ENCODE data around the gene EPB41L2. TPM values are rescaled to one million over a fixed set of nuclear protein-coding genes. Genes with fewer than 3 reads are reported as not detected.

Gene EPB41L2
- total RNA-seq, 1 donor from 2014 or later, result 124 TPM

GRCh38 chr6:131048933-131049515 is 14.0 kb downstream of the EPB41L2 start:
- H3K27me3 ChIP-seq (ENCODE audit: low read depth), result no peaks in the 10 kb centered on the region
- H3K27ac ChIP-seq, result no peak overlapping the region
- no peak for TF ChIP-seq CTCF (IDR thresholded peaks at IDR 0.05)
- no peaks in the 10 kb centered on the region for H3K4me1 ChIP-seq
- peaks cover 10% of the 10 kb centered on the region for H3K9me3 ChIP-seq
- DNase-seq (no peak), ATAC-seq (no peak)
- intact Hi-C loops (cut with DNase I), result no loop called here
- H3K4me3 ChIP-seq, result no peak overlapping the region
- no peaks in the 10 kb centered on the region for H3K36me3 ChIP-seq

GRCh38 chr6:131048459-131048858 is 14.6 kb downstream of the EPB41L2 start:
- Histone ChIP-seq H3K4me1 (no peaks in the 10 kb centered on the region), H3K27me3 (ENCODE audit: low read depth) (no peaks in the 10 kb centered on the region), H3K4me3 (no peak overlapping the region), H3K36me3 (no peaks in the 10 kb centered on the region), H3K27ac (no peak overlapping the region), H3K9me3 (peaks cover 4% of the 10 kb centered on the region)
- no peak for TF ChIP-seq CTCF (IDR thresholded peaks at IDR 0.05)
- intact Hi-C loops (cut with DNase I), result no loop called here
- no peak for ATAC-seq
- no peak for DNase-seq

GRCh38 chr6:131045139-131045538 is 17.9 kb downstream of the EPB41L2 start:
- Histone ChIP-seq H3K4me3 (no peak overlapping the region), H3K4me1 (no peaks in the 10 kb centered on the region), H3K27ac (no peak overlapping the region), H3K9me3 (no peaks in the 10 kb centered on the region), H3K27me3 (ENCODE audit: low read depth) (no peaks in the 10 kb centered on the region), H3K36me3 (no peaks in the 10 kb centered on the region)
- intact Hi-C loops (cut with DNase I), result no loop called here
- ATAC-seq, result no peak
- TF ChIP-seq CTCF (IDR thresholded peaks at IDR 0.05), result no peak
- no peak for DNase-seq

GRCh38 chr6:131043902-131044447 is 19.1 kb downstream of the EPB41L2 start:
- Histone ChIP-seq H3K36me3 (no peaks in the 10 kb centered on the region), H3K4me1 (peaks cover 3% of the 10 kb centered on the region), H3K27ac (no peak overlapping the region), H3K9me3 (no peaks in the 10 kb centered on the region), H3K27me3 (ENCODE audit: low read depth) (no peaks in the 10 kb centered on the region), H3K4me3 (no peak overlapping the region)
- DNase-seq (no peak), ATAC-seq (no peak)
- TF ChIP-seq CTCF (IDR thresholded peaks at IDR 0.05), result no peak
- intact Hi-C loops (cut with DNase I), result no loop called here

GRCh38 chr6:131042664-131043063 is 20.4 kb downstream of the EPB41L2 start:
- Histone ChIP-seq H3K4me1 (peaks cover 6% of the 10 kb centered on the region), H3K27ac (no peak overlapping the region), H3K4me3 (no peak overlapping the region), H3K27me3 (ENCODE audit: low read depth) (no peaks in the 10 kb centered on the region), H3K9me3 (no peaks in the 10 kb centered on the region), H3K36me3 (no peaks in the 10 kb centered on the region)
- DNase-seq (no peak), ATAC-seq (no peak)
- intact Hi-C loops (cut with DNase I), result no loop called here
- no peak for TF ChIP-seq CTCF (IDR thresholded peaks at IDR 0.05)
